ENCODE data around the gene SLMAP.

SLMAP gene

GRCh38 chr3:57948080-57948671 lies 192.1 kb downstream of the SLMAP start:
- no peak for DNase-seq

GRCh38 chr3:57948781-57949242 lies 192.7 kb downstream of the SLMAP start:
- no peak for DNase-seq

- DNase-seq, result no peak
These were observed 193.2 kb downstream of the SLMAP start for GRCh38 chr3:57949344-57949743.

- DNase-seq, result no peak
These were observed 193.9 kb downstream of the SLMAP start for GRCh38 chr3:57949785-57950615.

GRCh38 chr3:57951066-57951882 lies 195.2 kb downstream of the SLMAP start:
- no peak for DNase-seq

GRCh38 chr3:57952208-57952631 lies 196.1 kb downstream of the SLMAP start:
- DNase-seq, result no peak

GRCh38 chr3:57952651-57953050 lies 196.5 kb downstream of the SLMAP start:
- no peak for DNase-seq

GRCh38 chr3:57953576-57953975 lies 197.5 kb downstream of the SLMAP start:
- DNase-seq, result no peak

- DNase-seq, result no peak
These were observed 200.2 kb downstream of the SLMAP start for GRCh38 chr3:57956119-57956832.

GRCh38 chr3:57956833-57957174 lies 200.7 kb downstream of the SLMAP start:
- DNase-seq, result no peak

- DNase-seq, result no peak
These were observed 201.7 kb downstream of the SLMAP start for GRCh38 chr3:57957824-57958223.

GRCh38 chr3:57958642-57959422 lies 202.7 kb downstream of the SLMAP start:
- DNase-seq, result no peak

- no peak for DNase-seq
These were observed 203.5 kb downstream of the SLMAP start for GRCh38 chr3:57959423-57960173.

GRCh38 chr3:57960174-57960505 lies 204.0 kb downstream of the SLMAP start:
- DNase-seq, result no peak

GRCh38 chr3:57961177-57961827 lies 205.2 kb downstream of the SLMAP start:
- no peak for DNase-seq

GRCh38 chr3:57961828-57962447 lies 205.8 kb downstream of the SLMAP start:
- DNase-seq, result no peak

- no peak for DNase-seq
These were observed 206.3 kb downstream of the SLMAP start for GRCh38 chr3:57962448-57962834.

- no peak for DNase-seq
These were observed 207.8 kb downstream of the SLMAP start for GRCh38 chr3:57963811-57964346.

- no peak for DNase-seq
These were observed 210.7 kb downstream of the SLMAP start for GRCh38 chr3:57966829-57967228.

- no peak for DNase-seq
These were observed 211.5 kb downstream of the SLMAP start for GRCh38 chr3:57967590-57967989.
